MM.1S (cell line): ENCODE measurements around the gene EPG5.

ENCODE experiments used
- DNase-seq: peaks from one replicate; pipeline ENCODE4 v3.0.0-alpha.2; 2015
- H2AFZ ChIP-seq: fragments of 300-600 bp; sonication (generic); 2 replicates; pipeline ENCODE4 v1.6.0; 2016; ENCODE audit warnings: antibody characterized with exemption, low read length
- H3F3A ChIP-seq: fragments of 300-600 bp; sonication (generic); 2 replicates; pipeline ENCODE4 v1.6.1; 2016; ENCODE audit warnings: mild to moderate bottlenecking, antibody characterized with exemption, low read length, moderate library complexity, mixed read lengths; ENCODE audit not compliant: insufficient read depth
- H3K27ac ChIP-seq: fragments of 300-600 bp; sonication (generic); 2 replicates; pipeline ENCODE4 v1.5.1; 2016; ENCODE audit warnings: mild to moderate bottlenecking, low read length
- H3K27me3 ChIP-seq: fragments of 300-600 bp; sonication (generic); replicated peaks from 2 replicates; pipeline ENCODE4 v1.6.0; 2016; ENCODE audit warnings: low read length; ENCODE audit not compliant: insufficient read depth
- H3K36me3 ChIP-seq: fragments of 300-600 bp; sonication (generic); replicated peaks from 2 replicates; pipeline ENCODE4 v1.6.1; 2016; ENCODE audit warnings: mild to moderate bottlenecking, low read length, mixed read lengths; ENCODE audit not compliant: insufficient read depth
- H3K4me1 ChIP-seq: fragments of 300-600 bp; sonication (generic); 2 replicates; pipeline ENCODE4 v1.6.1; 2016; ENCODE audit warnings: low read length, mixed read lengths
- H3K4me2 ChIP-seq: fragments of 300-600 bp; sonication (generic); 2 replicates; pipeline ENCODE4 v1.6.0; 2016; ENCODE audit warnings: low read depth, low read length
- H3K4me3 ChIP-seq: fragments of 300-600 bp; sonication (generic); 2 replicates; pipeline ENCODE4 v1.5.1; 2016; ENCODE audit warnings: low read length, mixed read lengths
- H3K79me2 ChIP-seq: fragments of 300-600 bp; sonication (generic); 2 replicates; pipeline ENCODE4 v1.6.1; 2016; ENCODE audit warnings: mixed run types, low read length, mixed read lengths
- H3K9ac ChIP-seq: fragments of 300-600 bp; sonication (generic); 2 replicates; pipeline ENCODE4 v1.6.1; 2016; ENCODE audit warnings: low read length, mixed read lengths
- H3K9me2 ChIP-seq: fragments of 300-600 bp; sonication (generic); replicated peaks from 2 replicates; pipeline ENCODE4 v1.6.1; 2016; ENCODE audit warnings: mild to moderate bottlenecking, low read length, mixed read lengths; ENCODE audit not compliant: insufficient read depth
- H3K9me3 ChIP-seq: fragments of 300-600 bp; sonication (generic); replicated peaks from 2 replicates; pipeline ENCODE4 v1.6.1; 2016; ENCODE audit warnings: mild to moderate bottlenecking, low read length, mixed read lengths; ENCODE audit not compliant: insufficient read depth
- H4K20me1 ChIP-seq: fragments of 300-600 bp; sonication (generic); 2 replicates; pipeline ENCODE4 v1.6.1; 2016; ENCODE audit warnings: mild to moderate bottlenecking, low read length, moderate library complexity, mixed read lengths; ENCODE audit not compliant: insufficient read depth
- EZH2 ChIP-seq: fragments of 300-600 bp; sonication (generic); optimal IDR thresholded peaks from 2 replicates; pipeline ENCODE3; 2017; ENCODE audit warnings: low read depth, mild to moderate bottlenecking, antibody characterized with exemption, low read length, mixed read lengths
- EZH2phosphoT487 ChIP-seq: fragments of 300-600 bp; sonication (generic); IDR thresholded peaks from 2 replicates; pipeline ENCODE4 v1.6.1; 2018; ENCODE audit warnings: antibody characterized with exemption, low read length
- TF ChIP-seq, protein P1 (sequence below): fragments of 300-600 bp; sonication (generic); IDR thresholded peaks from 2 replicates; pipeline ENCODE4 v1.5.1; 2016; ENCODE audit warnings: antibody characterized with exemption, low read length, mixed read lengths

Gene EPG5

DNA sequence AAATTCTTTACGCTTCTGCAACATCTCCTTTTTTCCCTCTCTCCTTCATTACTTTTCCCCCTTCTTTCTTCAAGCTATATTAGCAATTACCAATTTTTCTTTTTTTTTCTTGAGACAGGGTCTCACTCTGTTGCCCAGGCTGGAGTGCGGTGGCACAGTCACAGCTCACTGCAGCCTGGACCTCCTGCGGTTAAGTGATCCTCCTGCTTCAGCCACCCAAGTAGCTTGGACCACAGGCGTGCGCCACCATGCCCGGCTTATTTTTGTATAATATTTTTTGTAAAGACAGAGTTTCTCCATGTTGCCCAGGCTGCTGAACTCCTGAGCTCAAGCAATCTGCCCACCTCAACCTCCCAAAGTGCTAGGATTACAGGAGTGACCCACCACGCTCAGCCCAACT is 70.7 kb downstream of the EPG5 start:
- Histone ChIP-seq H3K27me3 (no peaks in the 10 kb centered on the region), H4K20me1 (no peaks in the 10 kb centered on the region), H3K9me2 (no peaks in the 10 kb centered on the region), H3K4me3 (no peak overlapping the region), H3K36me3 (0 out of 2 replicates have a peak, but pooled peaks cover 2% of the 10 kb centered on the region), H3K4me1 (0 out of 2 replicates have a peak, but pooled peaks cover 6% of the 10 kb centered on the region), H3K9ac (no peak overlapping the region), H3K9me3 (no peaks in the 10 kb centered on the region), H3F3A (no peaks in the 10 kb centered on the region), H3K27ac (no peak overlapping the region), H3K4me2 (no peak overlapping the region), H3K79me2 (no peaks in the 10 kb centered on the region), H2AFZ (no peak overlapping the region)
- TF ChIP-seq, protein P1, sequence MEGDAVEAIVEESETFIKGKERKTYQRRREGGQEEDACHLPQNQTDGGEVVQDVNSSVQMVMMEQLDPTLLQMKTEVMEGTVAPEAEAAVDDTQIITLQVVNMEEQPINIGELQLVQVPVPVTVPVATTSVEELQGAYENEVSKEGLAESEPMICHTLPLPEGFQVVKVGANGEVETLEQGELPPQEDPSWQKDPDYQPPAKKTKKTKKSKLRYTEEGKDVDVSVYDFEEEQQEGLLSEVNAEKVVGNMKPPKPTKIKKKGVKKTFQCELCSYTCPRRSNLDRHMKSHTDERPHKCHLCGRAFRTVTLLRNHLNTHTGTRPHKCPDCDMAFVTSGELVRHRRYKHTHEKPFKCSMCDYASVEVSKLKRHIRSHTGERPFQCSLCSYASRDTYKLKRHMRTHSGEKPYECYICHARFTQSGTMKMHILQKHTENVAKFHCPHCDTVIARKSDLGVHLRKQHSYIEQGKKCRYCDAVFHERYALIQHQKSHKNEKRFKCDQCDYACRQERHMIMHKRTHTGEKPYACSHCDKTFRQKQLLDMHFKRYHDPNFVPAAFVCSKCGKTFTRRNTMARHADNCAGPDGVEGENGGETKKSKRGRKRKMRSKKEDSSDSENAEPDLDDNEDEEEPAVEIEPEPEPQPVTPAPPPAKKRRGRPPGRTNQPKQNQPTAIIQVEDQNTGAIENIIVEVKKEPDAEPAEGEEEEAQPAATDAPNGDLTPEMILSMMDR, result no peak
- TF ChIP-seq EZH2phosphoT487 (no peak), EZH2 (no peak)
- no peak for DNase-seq

DNA sequence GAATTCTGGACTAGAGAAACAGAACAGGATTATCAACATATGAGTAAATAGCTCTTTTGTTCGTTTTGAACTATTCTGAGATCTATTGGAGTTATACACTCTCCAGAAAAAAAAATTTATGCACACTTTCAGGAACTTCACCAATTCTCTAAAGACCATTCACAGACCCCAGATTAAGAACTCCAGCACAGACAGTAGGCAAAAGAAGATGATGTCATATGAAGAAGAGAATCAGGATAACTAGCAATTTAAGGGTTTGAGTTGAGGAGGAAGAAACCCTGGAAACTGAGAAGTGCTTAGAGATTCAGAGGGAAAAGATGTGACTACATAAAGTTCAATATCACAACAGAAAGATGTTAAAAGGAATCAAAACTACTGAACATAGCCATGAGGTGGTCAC is 71.8 kb downstream of the EPG5 start:
- H3K79me2 ChIP-seq, result no peaks in the 10 kb centered on the region
- H3K36me3 ChIP-seq, result 0 out of 2 replicates have a peak, but pooled peaks cover 2% of the 10 kb centered on the region
- H3K4me3 ChIP-seq, result no peak overlapping the region
- no peak overlapping the region for H3K27ac ChIP-seq
- H3K4me1 ChIP-seq, result 0 out of 2 replicates have a peak, but pooled peaks cover 6% of the 10 kb centered on the region
- H3K9me2 ChIP-seq, result no peaks in the 10 kb centered on the region
- no peak overlapping the region for H3K9ac ChIP-seq
- H2AFZ ChIP-seq, result no peak overlapping the region
- H3K9me3 ChIP-seq, result no peaks in the 10 kb centered on the region
- H4K20me1 ChIP-seq, result no peaks in the 10 kb centered on the region
- H3K4me2 ChIP-seq, result no peak overlapping the region
- TF ChIP-seq EZH2, result no peak
- TF ChIP-seq, protein P1, result no peak
- TF ChIP-seq EZH2phosphoT487, result no peak
- no peaks in the 10 kb centered on the region for H3K27me3 ChIP-seq
- no peak for DNase-seq
- no peaks in the 10 kb centered on the region for H3F3A ChIP-seq

DNA sequence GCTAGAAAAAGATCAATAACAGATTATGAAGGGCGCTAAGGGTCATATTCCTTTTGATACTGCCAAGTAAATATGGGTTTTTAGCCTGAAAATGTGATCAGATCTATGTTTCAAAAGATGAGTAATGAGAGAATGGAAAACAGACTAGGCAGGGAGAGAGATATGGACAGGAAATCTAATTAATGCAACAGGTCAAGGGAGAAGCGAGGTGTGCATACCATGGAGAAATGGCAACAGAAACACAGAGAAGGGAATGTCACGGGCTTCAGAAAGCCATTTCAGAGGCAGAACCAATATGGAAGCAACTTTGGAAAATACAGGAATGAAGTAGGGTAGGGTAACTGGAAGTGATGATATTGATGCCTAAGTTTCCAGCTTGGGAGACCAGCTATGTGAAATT is 72.3 kb downstream of the EPG5 start:
- no peak overlapping the region for H3K4me3 ChIP-seq
- 0 out of 2 replicates have a peak, but pooled peaks cover 6% of the 10 kb centered on the region for H3K4me1 ChIP-seq
- no peaks in the 10 kb centered on the region for H4K20me1 ChIP-seq
- no peak for DNase-seq
- no peaks in the 10 kb centered on the region for H3K27me3 ChIP-seq
- no peak overlapping the region for H2AFZ ChIP-seq
- H3F3A ChIP-seq, result no peaks in the 10 kb centered on the region
- H3K27ac ChIP-seq, result no peak overlapping the region
- 0 out of 2 replicates have a peak, but pooled peaks cover 2% of the 10 kb centered on the region for H3K36me3 ChIP-seq
- H3K79me2 ChIP-seq, result no peaks in the 10 kb centered on the region
- TF ChIP-seq, protein P1, result no peak
- TF ChIP-seq EZH2, result no peak
- TF ChIP-seq EZH2phosphoT487, result no peak
- no peak overlapping the region for H3K4me2 ChIP-seq
- H3K9me2 ChIP-seq, result no peaks in the 10 kb centered on the region
- H3K9ac ChIP-seq, result no peak overlapping the region
- no peaks in the 10 kb centered on the region for H3K9me3 ChIP-seq
